Measurements from ENCODE around the gene RCL1. TPM values are rescaled to one million over a fixed set of nuclear protein-coding genes. Genes with fewer than 3 reads are reported as not detected.

Gene RCL1
- total RNA-seq, 4 donors from 2014 or later: 21.3 to 49.7 (median 37.7) TPM

DNA sequence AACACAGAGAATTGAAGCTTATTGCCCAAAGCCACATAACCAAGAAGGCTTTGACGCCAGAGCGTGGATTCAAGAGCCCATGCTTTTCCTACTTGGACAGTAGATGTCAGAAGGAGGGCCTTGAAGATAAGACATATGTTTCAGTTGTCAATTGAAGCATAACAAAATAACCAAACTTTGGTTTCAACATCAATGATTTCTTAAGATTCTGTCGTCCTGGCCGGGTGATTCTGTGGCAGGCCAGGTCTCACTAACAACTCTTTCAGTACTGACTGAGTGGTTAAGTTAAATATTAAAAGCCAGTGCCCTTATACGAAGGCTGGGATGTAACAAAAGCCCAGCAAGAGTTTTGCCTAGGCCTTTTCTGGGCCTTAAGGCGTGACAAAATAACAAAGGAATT lies 94.0 kb downstream of the RCL1 start:
- TF ChIP-seq, protein P1, sequence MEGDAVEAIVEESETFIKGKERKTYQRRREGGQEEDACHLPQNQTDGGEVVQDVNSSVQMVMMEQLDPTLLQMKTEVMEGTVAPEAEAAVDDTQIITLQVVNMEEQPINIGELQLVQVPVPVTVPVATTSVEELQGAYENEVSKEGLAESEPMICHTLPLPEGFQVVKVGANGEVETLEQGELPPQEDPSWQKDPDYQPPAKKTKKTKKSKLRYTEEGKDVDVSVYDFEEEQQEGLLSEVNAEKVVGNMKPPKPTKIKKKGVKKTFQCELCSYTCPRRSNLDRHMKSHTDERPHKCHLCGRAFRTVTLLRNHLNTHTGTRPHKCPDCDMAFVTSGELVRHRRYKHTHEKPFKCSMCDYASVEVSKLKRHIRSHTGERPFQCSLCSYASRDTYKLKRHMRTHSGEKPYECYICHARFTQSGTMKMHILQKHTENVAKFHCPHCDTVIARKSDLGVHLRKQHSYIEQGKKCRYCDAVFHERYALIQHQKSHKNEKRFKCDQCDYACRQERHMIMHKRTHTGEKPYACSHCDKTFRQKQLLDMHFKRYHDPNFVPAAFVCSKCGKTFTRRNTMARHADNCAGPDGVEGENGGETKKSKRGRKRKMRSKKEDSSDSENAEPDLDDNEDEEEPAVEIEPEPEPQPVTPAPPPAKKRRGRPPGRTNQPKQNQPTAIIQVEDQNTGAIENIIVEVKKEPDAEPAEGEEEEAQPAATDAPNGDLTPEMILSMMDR (IDR thresholded peaks at IDR 0.05): no peak
- TF ChIP-seq POLR2A (IDR thresholded peaks at IDR 0.05): no peak
- Histone ChIP-seq H3K27me3 (no peaks in the 10 kb centered on the region), H3K27ac (no peak overlapping the region), H3K36me3 (no peaks in the 10 kb centered on the region), H3K4me1 (no peaks in the 10 kb centered on the region), H3K4me3 (no peak overlapping the region), H3K9me3 (no peaks in the 10 kb centered on the region)
- intact Hi-C loops (cut with DNase I; ENCODE audit: low total_unique reads): no loop called here
- DNase-seq: no peak

DNA sequence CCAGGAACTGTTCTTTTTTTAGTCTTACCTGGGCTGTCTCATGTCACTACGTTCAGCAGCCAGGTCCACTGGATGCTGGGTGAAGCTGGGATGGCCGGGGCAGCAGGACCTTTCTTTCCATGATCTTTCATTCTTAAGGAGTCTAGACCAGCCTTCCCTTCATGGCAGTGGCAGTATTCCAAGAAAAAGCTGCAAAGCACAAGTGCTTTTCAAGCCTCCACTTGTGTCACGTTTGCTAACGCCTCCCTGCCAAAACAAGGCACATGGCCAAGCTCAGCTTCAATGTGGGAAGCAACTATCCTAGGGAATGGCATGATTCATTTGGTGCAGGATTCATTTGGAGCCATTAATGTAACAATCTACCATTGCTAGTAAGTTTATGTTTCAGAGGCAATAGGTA lies 94.8 kb downstream of the RCL1 start:
- Histone ChIP-seq H3K27me3 (no peaks in the 10 kb centered on the region), H3K4me1 (no peaks in the 10 kb centered on the region), H3K27ac (no peak overlapping the region), H3K36me3 (no peaks in the 10 kb centered on the region), H3K4me3 (no peak overlapping the region), H3K9me3 (no peaks in the 10 kb centered on the region)
- intact Hi-C loops (cut with DNase I; ENCODE audit: low total_unique reads): no loop called here
- TF ChIP-seq, protein P1 (IDR thresholded peaks at IDR 0.05): no peak
- TF ChIP-seq POLR2A (IDR thresholded peaks at IDR 0.05): no peak
- DNase-seq: no peak

DNA sequence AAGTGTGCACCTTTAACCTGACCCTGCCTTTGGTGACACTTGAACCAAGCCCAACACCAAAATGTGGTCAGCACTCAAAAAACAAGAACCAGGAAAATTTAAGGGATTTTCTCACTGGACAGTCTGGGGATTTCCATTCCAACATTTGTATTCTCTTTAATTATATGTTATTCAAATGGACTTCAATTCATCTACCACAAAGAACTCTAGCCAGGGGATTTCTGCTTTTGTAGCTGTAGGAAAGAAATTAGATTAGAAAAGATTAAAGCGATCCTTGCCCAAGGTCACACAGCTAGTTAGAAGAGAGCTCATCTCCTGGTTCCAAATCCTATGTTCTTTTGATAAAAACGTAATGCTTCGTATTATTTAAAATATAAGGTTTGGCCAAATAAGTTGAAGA lies 97.5 kb downstream of the RCL1 start:
- no peaks in the 10 kb centered on the region for H3K9me3 ChIP-seq
- H3K36me3 ChIP-seq: no peaks in the 10 kb centered on the region
- no peak overlapping the region for H3K4me3 ChIP-seq
- intact Hi-C loops (cut with DNase I; ENCODE audit: low total_unique reads): no loop called here
- no peaks in the 10 kb centered on the region for H3K4me1 ChIP-seq
- H3K27me3 ChIP-seq: no peaks in the 10 kb centered on the region
- no peak for DNase-seq
- no peak for TF ChIP-seq POLR2A (IDR thresholded peaks at IDR 0.05)
- TF ChIP-seq, protein P1 (IDR thresholded peaks at IDR 0.05): no peak
- no peak overlapping the region for H3K27ac ChIP-seq

DNA sequence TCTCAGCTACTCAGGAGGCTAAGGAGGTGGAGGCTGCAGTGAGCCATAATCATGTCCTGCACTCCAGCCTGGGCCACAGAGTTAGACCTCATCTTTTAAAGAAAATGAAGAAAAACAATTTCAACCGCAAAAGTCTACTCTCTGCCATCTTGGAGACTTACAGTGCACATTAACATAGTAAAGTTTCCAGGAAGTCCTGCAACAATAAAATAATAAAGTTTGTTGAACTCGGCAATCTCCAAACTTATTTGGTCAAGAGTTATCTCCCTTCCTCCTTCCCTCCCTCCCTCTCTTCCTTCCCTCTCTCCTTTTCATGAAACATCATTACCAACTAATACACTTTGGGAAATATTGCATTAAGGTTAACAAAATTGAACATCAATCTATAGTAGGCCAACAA lies 98.2 kb downstream of the RCL1 start:
- H3K27ac ChIP-seq: no peak overlapping the region
- H3K4me1 ChIP-seq: no peaks in the 10 kb centered on the region
- intact Hi-C loops (cut with DNase I; ENCODE audit: low total_unique reads): no loop called here
- TF ChIP-seq, protein P1 (IDR thresholded peaks at IDR 0.05): no peak
- TF ChIP-seq POLR2A (IDR thresholded peaks at IDR 0.05): no peak
- no peaks in the 10 kb centered on the region for H3K36me3 ChIP-seq
- H3K9me3 ChIP-seq: no peaks in the 10 kb centered on the region
- no peaks in the 10 kb centered on the region for H3K27me3 ChIP-seq
- H3K4me3 ChIP-seq: no peak overlapping the region
- no peak for DNase-seq

DNA sequence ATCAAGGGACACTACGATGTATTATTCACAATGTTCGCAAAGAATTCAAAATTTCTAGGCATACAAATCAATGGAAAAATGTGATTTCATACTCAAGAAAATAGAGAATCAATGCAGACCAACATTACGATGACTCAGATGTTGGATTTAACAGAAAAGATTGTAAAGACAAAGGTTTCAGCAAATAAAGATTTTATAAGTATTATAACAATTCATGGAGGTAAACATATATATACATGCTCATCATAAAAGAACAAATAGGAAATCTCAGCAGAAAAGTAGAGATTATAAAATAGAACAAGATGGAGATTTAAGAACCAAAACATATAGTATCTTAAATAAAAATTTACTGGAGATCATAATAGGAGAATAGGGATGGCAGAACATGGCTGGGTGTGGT lies 98.9 kb downstream of the RCL1 start:
- Histone ChIP-seq H3K4me3 (no peak overlapping the region), H3K36me3 (no peaks in the 10 kb centered on the region), H3K9me3 (no peaks in the 10 kb centered on the region), H3K27ac (no peak overlapping the region), H3K27me3 (no peaks in the 10 kb centered on the region), H3K4me1 (no peaks in the 10 kb centered on the region)
- no peak for DNase-seq
- TF ChIP-seq, protein P1 (IDR thresholded peaks at IDR 0.05): no peak
- TF ChIP-seq POLR2A (IDR thresholded peaks at IDR 0.05): no peak
- intact Hi-C loops (cut with DNase I; ENCODE audit: low total_unique reads): no loop called here

Measured in uterus (tissue), 4 donors.